HS-27A (cell line): Measurements from ENCODE around the gene DFFB.

Source experiments
- DNase-seq: peaks from one replicate; pipeline ENCODE4 v3.0.0-alpha.2; 2012; ENCODE audit warnings: low read depth, missing footprints

The DFFB gene

DNA sequence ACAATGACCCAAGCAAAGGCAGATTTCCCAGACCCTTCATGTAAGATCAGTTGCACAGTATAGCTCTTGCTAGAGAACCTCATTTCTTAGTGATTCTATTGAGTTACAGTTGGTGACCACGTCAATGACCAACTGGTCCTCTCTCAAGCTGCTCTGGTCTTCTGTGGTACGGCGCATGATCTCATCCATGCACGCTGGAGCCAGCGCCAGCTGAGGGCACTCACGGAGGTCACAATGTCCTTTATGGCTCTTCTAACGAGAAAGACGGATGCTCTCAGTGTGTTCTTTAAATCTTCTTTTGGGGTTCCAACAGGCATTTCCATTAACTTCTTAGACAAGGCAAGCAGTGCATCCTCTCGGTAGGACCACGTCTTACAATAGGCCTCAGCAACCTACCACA lies 22.6 kb upstream of the DFFB start:
- DNase-seq, result no peak

DNA sequence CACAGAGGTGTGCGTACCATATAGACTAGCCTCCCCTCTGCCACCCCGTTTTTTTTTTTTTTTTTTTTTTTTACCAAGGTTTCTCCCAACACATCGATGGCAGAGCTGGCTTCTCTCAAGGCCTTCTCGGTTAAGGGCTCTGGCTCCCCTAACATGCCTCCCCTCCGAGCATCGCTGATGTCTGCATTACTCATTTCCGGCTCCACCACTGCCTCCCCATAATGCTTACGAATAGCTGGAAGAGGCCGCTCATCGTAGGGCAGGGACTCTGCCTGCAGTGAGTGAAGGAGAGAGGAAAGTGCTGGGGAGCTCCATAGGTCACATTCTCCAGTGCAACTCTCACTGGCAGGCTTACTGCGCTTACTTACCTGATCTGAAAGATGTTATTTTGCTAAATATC lies 20.9 kb upstream of the DFFB start:
- no peak for DNase-seq

DNA sequence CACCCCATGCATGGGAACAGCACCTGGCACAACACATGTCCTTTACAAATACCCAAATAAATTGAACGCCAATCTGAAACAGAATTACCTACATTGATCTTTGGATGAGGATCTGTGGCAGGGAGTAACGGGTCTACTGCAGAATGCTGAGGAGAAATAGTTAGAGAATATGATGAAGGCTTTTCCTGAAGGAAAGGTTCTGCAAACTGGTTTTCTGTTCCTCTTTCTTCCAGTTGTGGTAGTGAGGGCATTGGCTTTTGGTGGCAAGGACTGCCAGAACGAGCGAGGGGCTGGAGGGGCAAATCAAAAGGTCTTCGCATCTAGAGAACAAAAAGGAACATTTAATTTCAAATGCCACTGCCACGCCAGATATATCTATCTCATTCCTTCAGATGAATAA lies 20.1 kb upstream of the DFFB start:
- no peak for DNase-seq

GRCh38 chr1:3837685-3838084 lies 19.6 kb upstream of the DFFB start:
- no peak for DNase-seq

- no peak for DNase-seq
Observed at GRCh38 chr1:3838788-3839187, 18.5 kb upstream of the DFFB start.

DNA sequence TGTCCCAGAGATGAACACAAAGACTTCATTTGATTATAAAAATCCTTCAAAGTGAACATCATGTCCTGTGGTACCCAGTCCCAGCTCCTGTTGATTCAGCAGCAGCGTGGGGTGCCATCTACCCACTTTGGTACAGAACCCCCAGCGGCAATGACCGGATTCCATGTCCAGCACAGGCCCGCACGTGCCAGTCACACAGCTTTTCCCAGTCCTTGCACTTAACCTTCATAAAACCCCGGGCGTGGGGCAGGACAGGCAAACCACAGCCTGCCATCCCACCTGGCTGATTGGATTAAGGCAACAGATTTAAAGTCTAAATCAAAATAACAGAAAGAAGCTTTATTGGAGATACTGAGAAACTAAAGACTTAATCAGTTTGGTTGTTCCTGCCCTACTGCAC lies 15.8 kb upstream of the DFFB start:
- DNase-seq, result no peak

GRCh38 chr1:3842912-3843311 lies 14.4 kb upstream of the DFFB start:
- no peak for DNase-seq

DNA sequence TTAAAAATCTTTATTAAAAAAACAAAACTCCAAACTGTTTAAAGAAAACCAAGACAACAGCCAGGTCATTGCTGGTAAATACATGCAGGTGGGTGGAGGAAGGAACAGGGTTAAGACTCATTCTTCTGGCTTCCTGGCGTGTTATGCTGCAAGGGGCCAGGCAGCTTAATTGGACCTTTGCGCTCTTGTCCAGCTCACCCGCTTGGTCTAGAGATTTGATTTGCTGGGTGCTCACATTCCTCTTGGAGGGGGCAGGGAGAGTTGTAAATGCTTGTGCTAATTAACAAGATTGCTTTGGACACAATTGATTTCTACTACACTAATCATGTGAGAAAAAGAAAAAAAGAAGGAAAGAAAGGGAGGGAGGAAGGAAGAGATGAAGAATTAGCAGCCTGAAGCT lies 10.7 kb upstream of the DFFB start:
- DNase-seq, result no peak

- no peak for DNase-seq
Observed at GRCh38 chr1:3847081-3847480, 10.2 kb upstream of the DFFB start.

- DNase-seq, result no peak
Observed at GRCh38 chr1:3850857-3851256, 6.4 kb upstream of the DFFB start.

DNA sequence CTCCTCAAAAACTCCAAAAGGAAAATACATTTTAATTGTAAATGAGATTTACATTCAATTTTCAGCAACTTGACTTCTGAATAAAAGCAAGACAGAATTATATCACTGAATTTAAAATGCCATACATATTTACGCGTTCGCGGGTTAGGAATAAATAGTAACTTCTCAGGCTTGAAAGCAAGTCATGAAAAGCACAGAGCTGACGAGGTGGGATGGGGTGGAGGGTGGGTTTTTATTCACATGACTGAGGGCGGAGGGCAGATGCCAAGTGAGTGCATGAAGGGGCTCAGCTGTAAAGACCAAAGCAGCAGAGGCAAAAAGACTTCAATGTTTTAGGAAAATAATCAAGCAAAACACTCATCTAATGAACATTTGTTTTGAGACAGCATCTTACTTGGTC lies 6.0 kb upstream of the DFFB start:
- no peak for DNase-seq

DNA sequence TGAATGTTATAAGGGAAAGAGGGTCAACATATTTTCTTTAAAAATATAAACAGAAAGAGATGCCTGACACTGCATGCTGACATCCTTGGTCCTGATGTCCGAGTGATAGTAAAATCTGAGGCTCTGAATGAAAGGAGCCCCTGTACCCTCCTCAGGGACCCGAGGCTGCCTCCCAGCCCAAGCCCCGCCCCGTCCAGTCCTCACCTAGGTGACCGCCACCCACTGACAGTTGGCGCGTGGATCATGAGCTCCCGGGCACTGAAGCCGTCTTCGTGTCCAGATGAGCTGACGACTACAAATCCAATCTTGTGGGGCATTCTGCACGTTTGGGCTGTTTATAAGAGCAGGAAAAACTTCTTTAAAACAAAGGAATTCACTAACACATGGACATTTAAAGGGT lies 5.2 kb upstream of the DFFB start:
- DNase-seq, result no peak

GRCh38 chr1:3852711-3853485 lies 4.4 kb upstream of the DFFB start:
- no peak for DNase-seq

GRCh38 chr1:3857791-3858129 lies 484 bp downstream of the DFFB start:
- DNase-seq, result no peak

DNA sequence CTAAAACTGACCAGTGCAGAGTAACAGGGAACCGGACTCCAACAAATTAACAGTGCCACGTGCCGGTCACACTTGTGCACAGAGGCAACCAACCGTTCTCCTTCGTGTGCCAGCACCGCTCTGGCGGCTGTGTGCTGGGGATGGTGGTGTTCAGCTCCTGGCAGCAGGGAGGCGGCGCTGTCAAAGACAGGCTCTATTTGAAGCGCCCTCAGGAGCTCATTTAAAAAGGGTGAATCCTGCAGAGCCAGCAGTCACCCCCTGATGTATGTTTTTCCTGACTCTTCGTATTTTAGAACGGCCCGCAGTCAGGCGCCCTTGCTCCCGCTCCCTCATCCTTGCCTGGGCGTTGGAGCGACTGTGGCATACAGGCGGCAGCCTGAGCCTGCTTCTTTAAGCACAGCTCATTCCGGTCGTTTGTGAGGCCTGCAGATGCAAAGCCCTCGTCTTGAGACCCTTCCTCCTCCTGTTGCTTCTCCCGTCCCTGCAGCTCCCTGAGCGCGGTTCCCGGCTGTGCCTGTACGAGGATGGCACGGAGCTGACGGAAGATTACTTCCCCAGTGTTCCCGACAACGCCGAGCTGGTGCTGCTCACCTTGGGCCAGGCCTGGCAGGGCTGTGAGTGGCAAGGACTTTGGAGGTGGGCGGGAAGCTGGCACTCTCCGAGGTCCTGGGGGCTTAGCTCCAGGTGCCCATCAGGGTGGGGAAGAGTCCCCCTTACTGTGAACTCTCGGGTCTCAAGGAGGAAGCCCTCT lies 1.1 kb downstream of the DFFB start:
- DNase-seq, result no peak

GRCh38 chr1:3863231-3863935 lies 6.1 kb downstream of the DFFB start:
- no peak for DNase-seq

DNA sequence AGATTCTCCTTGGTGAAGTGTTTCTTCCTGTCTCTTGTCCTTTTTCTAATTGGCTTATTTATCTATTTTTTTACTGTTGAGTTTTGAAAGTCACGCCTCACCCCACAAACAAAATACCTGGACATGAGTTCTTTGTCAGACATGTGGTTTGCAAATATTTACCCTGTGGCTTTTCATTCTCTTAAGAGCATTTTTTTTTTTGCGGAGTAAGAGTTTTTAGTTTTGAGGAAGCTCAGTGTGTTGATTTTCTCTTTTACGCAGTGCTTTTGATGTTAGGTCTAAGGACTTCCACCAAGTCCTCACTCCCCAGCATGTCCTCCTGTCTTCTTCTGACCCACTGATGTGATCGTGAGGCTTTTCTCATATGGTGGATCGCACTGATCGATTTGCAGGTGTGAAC lies 7.6 kb downstream of the DFFB start:
- no peak for DNase-seq

GRCh38 chr1:3865606-3866160 lies 8.4 kb downstream of the DFFB start:
- DNase-seq, result no peak

DNA sequence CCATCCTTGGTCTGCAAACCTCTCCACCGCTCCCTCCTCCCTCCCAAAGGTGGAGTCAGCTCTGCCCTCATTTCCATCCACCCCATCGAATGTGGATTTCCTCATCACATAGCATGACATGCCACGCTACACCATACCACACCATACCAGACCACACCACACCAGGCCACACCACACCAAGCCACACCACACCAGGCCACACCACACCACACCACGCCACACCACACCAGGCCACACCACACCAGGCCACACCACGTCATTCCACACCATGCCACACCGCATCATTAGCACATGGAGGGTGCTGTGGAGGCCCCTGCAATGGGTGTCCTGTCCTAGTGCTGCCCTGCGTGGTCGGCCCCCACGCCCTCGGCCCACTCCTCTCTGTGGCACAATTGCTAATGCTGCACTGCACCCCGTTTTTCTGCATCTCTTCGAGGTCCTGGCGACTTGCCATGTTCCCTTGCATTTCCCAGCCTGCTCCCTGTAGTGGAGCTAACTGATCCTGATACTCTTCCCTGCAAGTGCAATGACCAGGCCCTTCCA lies 11.3 kb downstream of the DFFB start:
- no peak for DNase-seq

GRCh38 chr1:3869751-3870301 lies 12.6 kb downstream of the DFFB start:
- DNase-seq, result no peak

GRCh38 chr1:3871451-3871805 lies 14.2 kb downstream of the DFFB start:
- no peak for DNase-seq

- DNase-seq, result no peak
Observed at GRCh38 chr1:3872546-3872945, 15.3 kb downstream of the DFFB start.
